GM12874 (cell line): Measurements from ENCODE around the gene BTBD8.

Source experiments
- CTCF ChIP-seq: IDR thresholded peaks from 2 replicates; pipeline ENCODE4 v1.5.1; 2011; ENCODE audit warnings: low read depth, mild to moderate bottlenecking, control low read depth, low read length, moderate library complexity; ENCODE audit not compliant: insufficient read depth

BTBD8 gene

GRCh38 chr1:92045766-92046495 lies 34.2 kb upstream of the BTBD8 start:
- no peak for TF ChIP-seq CTCF

- TF ChIP-seq CTCF, result no peak
Measured at GRCh38 chr1:92051948-92052347, 28.2 kb upstream of the BTBD8 start.

GRCh38 chr1:92065042-92065441 lies 15.1 kb upstream of the BTBD8 start:
- no peak for TF ChIP-seq CTCF

- no peak for TF ChIP-seq CTCF
Measured at GRCh38 chr1:92066321-92066720, 13.8 kb upstream of the BTBD8 start.

- TF ChIP-seq CTCF, result no peak
Measured at GRCh38 chr1:92070892-92071291, 9.3 kb upstream of the BTBD8 start.

- no peak for TF ChIP-seq CTCF
Measured at GRCh38 chr1:92075311-92075710, 4.8 kb upstream of the BTBD8 start, which contains the start of gene SETSIP. SETSIP (minus strand) TSS chr1:92075411; CDS start chr1:92075411, 0 bp downstream.

- no peak for TF ChIP-seq CTCF
Measured at GRCh38 chr1:92076363-92076762, 3.8 kb upstream of the BTBD8 start.

GRCh38 chr1:92079441-92079840 lies 704 bp upstream of the BTBD8 start:
- TF ChIP-seq CTCF, result no peak
